GM12875 (cell line): ENCODE measurements around the gene RASGRF2.

ENCODE experiments used
- H3K4me3 ChIP-seq: one replicate; pipeline ENCODE4 v1.5.1; 2011; ENCODE audit warnings: low read depth, low read length, control low read depth
- CTCF ChIP-seq: IDR thresholded peaks from 2 replicates; pipeline ENCODE4 v1.5.1; 2011; ENCODE audit warnings: low read depth, mild to moderate bottlenecking, control low read depth, inconsistent platforms, low read length, moderate library complexity, borderline replicate concordance; ENCODE audit not compliant: insufficient read depth

The RASGRF2 gene

GRCh38 chr5:81235287-81236072, 275.3 kb downstream of the RASGRF2 start:
- H3K4me3 ChIP-seq: no peak overlapping the region
- no peak for TF ChIP-seq CTCF

GRCh38 chr5:81238460-81238859, 278.3 kb downstream of the RASGRF2 start:
- H3K4me3 ChIP-seq: no peak overlapping the region
- no peak for TF ChIP-seq CTCF

GRCh38 chr5:81239613-81240012, 279.4 kb downstream of the RASGRF2 start:
- H3K4me3 ChIP-seq: no peak overlapping the region
- no peak for TF ChIP-seq CTCF

GRCh38 chr5:81241001-81241400, 280.8 kb downstream of the RASGRF2 start:
- TF ChIP-seq CTCF: no peak
- no peak overlapping the region for H3K4me3 ChIP-seq

GRCh38 chr5:81241961-81242648, 281.9 kb downstream of the RASGRF2 start:
- no peak overlapping the region for H3K4me3 ChIP-seq
- no peak for TF ChIP-seq CTCF

- H3K4me3 ChIP-seq: no peak overlapping the region
- no peak for TF ChIP-seq CTCF
Measured at GRCh38 chr5:81242906-81243436, 282.8 kb downstream of the RASGRF2 start.
